Measurements from ENCODE around the gene MB21D2.
"Not testable (repeated sequence)": the region's sequence is repeated elsewhere in the genome, so short reads cannot be mapped to it uniquely, and the experiment has no call there.

The MB21D2 gene

DNA sequence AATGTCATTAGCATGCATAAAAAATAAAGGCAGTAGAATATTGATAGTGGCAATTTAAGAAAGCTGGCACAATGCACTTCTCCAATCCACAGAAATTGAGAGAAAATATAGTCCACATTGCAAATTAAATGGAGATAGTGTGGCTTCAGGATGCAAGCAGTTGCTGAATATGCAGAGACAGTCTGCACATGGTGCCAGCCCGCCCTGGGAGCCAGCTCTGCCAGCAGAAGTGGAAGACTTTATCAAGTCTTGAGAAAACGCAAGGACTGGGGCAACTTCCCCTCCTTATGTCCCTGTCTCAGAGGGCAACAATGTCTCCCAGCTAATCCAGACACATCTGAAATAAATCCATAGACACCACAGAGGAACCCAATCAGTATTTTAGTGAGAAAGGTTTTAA, 57.2 kb downstream of the MB21D2 start:
- DNase-seq (ENCODE audit: low spot score): no peak

DNA sequence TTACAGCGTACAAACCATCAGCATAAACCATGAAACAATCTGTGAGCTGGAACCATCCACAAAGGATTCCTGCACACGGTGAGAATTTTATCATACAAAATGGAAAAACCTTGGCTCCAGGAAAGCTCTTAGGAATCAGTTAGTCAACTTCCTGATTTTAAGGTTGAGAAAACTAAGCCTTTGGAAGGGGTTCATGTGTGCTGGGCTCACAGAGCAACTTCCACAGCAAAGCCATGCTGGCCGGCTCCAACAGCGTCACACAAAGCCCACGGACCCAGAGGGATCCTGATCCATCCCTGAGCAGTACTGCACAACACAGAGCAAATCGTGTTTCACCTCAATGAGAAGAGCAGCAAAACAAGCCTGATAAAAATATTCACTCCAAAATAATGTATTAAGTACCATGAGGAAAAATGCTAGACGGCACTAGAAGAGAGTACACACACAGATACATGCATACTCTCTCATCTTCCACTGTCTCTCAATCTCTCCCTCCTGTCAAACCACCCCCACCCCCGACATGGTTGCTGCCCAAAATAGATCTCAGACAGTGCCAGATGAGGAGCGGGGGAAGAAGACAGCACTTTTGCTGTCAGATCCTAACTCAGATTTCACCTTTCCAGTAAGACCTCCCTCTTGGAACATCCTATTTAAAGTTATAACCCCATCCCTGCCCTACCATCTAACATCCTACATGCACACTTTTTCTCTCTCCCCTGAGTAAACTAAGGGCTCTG, 58.6 kb downstream of the MB21D2 start:
- no peak for DNase-seq (ENCODE audit: low spot score)

DNA sequence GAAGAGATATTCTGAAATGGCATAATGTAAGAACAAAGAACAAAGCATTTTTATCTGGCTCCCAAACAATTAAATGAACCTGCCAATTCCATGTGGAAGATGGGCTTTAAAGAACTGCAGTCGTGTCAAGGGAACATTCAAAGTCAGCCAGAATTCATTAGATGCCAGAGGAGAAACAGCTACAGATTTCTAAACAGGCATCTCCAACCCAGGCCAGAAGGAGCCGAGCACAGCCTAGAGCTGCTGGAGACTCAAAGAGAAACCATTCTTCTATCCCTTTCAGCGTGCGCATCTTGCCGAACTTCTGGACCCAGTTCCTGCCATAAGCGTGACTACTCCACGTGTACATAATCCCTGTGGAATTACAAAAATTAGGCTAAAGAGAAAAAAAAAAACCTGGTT, 60.4 kb downstream of the MB21D2 start:
- DNase-seq (ENCODE audit: low spot score): peak; percentile 23

DNA sequence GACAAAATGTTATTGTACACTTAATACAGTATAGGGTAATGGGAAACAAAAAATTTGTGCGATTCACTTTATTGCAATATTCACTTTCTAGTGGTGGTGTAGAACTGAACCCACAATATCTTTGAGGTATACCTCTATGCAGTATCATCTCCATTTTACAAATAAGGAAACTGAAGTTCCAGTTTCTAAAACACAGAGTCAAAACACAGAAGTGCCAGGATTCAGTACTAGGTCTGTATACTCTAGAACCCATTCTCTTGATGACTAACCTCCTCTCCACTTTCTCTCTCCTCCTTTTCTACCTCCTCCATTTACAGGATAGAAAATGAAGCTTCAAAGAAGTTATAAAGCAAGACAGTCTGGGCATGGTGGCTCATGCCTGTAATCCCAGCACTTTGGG, 62.2 kb downstream of the MB21D2 start:
- no peak for DNase-seq (ENCODE audit: low spot score)

DNA sequence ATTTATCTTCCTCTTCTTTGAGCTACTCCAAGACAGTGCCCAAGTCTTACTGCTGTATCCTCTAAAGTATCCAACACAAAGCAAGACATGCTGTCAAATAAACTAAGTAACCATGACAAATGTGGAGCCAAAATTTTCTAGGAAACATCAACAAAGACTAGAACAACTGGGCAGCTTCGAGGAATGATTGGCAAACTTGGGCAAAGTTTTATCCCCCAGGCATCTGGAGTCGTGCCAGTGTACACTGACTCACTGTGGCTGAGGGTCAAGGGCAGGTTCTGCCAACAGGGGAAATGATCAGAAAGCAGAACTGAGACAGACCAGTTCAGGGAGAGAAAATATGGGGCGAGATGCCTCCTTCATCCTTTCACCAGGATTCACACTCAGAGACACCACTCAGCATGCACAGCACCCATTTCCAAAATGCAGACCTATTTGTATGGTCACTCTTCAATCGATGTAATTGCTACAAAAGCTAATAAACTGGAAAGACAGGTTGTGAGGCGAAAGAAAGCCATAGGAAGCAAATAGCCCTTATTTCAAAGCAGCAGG, 65.8 kb downstream of the MB21D2 start:
- peak; percentile 50 for DNase-seq (ENCODE audit: low spot score)

DNA sequence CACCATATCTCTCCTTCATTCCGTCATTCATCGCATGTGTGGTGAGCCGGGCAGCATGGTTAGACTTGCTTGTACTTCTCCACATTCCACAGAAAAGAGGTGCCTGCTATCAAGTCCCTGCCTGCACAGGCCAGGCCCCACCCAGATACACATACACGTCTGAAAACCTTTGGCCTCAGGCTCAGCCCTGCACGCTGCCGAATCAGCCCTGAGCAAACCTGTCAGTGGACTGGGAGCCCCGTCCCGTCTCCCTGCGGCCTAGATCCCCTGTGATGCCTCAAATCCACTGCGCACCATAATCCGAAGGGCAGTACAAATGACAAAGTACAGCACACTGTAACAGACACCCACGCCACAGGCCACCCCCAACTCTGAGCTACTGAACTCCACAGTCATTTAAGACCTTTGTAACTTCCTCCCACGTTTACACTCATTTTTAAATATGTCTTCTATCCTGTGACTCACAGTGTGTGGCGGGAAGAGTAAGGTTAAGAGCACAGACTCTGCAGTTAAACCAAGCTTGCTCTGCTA, 67.1 kb downstream of the MB21D2 start:
- DNase-seq (ENCODE audit: low spot score): no peak

DNA sequence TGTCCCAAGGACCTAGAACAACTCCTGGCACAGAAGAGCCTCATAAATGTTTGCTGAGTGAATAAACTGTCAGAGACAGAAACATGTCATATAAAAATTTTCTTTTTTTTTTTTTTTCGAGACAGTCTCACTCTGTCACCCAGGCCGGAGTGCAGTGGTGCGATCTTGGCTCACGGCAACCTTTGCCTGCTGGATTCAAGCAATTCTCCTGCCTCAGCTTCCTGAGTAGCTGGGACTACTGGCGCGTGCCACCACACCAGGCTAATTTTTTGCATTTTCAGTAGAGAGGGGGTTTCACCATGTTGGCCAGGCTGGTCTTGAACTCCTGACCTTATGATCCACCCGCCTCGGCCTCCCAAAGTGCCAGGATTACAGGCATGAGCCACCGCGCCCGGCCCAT, 67.8 kb downstream of the MB21D2 start:
- not testable (repeated sequence) for DNase-seq (ENCODE audit: low spot score)

DNA sequence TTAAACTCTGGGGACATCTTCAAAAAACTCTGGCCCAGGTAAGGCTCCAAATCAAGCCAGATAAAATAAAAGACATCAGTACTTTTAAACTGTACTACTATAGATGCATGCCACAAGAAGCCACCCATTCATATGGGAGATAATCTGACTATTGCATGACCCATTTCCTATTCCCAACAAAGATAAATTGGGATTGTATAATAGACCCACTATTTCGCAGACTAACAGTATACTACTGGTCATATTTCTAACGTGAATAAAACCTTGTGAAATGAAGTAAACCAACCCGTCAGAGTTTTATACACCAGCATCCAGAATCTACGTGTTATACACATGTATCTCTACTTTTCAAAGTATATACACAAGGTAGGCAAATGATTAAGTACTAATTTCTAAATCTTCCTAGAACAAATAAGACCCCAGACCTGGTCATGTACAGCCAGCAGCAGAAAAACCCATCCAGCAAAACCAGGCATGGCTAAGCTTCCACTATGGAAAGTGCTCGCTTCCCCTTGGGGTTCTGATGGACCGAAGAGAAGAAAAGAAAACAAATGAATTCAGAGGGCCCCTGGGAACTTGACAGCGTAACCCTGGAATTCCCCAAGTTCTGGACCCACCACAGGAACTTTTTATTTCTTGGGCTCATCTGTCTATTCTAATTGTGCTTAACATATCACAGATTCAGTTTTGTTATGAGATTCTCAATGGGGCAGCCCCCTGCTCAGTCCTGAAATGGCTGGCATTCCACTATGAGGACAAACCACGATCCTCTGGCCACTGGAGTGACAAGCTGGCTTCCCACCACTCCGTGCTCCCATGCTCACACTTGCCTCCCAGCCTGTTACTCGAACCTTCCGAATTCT, 69.1 kb downstream of the MB21D2 start:
- no peak for DNase-seq (ENCODE audit: low spot score)

DNA sequence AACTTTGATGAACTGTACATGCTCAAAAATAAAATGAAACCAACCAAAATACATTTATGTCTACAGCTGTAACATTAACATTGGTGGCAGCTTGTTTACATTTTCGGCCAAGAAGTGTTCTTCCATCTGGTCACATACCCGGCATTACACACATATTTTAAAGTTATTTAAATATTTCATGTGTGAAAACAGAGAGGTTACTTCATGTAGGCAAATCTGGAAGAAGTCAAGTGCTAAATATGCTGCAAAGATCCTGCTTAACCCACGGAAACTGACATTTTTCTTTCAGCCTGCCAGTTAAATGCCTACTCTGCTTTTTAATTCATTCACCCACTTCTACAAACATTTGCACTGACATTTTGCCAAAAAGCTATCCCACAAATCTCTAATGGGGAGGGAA, 69.7 kb downstream of the MB21D2 start:
- DNase-seq (ENCODE audit: low spot score): no peak

DNA sequence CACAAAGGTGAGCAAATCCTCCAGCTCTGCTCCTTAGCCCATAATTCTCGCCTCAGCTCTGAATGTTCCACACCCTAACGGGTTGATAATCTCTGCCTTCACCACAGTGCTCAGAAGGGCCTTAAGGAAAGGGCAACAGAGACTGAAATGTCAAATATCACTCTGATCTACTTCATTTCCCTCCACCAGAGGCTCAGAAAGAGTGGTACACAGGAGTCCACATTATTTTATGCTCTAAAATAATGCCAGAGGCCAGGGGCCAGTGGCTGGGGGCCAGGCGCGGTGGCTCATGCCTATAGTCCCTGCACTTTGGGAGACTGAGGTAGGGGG, 72.2 kb downstream of the MB21D2 start:
- no peak for DNase-seq (ENCODE audit: low spot score)

DNA sequence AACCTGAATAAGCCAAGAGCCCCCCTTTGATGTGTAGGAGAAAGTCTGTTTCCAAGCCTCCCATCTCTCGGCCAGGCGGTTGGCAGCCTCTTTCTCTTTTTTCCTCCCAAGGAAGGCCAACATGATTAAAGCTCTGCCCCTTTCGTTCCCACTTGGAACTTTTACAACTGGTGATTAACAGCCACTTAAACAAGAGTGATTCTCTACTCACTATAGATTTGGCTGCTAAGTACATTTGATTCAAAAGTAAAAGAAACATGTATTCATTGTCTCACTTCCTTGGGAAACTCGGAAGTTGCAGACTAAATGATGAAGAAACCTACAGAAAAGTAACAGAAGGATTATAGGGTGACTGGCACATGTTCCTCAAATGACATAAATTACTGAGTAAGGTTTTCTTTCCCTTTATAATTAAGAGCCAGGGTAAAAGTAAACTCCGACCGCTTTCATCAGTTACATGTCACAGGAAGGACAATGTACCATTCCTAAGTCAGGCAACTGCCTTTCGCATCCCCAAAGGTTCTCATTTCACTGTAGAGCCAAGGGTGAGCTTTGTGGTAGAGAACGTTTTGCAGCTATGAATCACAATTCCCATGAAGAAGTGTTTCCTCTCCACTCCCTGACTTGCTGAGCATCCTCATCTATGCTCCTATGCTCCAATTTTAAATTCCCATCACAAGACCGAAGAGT, 72.7 kb downstream of the MB21D2 start:
- no peak for DNase-seq (ENCODE audit: low spot score)

DNA sequence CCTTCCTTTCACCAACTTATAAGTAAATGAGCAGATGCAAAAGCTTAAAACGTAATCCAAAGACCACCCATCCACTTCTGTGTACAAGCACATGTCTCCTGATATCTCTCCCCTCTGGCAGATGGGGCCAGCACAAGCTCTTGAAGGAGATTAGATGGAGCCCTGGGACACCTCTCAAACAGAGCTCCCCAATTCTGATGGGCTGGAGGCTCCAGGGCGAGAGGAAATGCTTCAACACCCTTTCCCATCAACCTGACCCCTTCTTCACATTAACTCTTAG, 73.2 kb downstream of the MB21D2 start:
- no peak for DNase-seq (ENCODE audit: low spot score)

DNA sequence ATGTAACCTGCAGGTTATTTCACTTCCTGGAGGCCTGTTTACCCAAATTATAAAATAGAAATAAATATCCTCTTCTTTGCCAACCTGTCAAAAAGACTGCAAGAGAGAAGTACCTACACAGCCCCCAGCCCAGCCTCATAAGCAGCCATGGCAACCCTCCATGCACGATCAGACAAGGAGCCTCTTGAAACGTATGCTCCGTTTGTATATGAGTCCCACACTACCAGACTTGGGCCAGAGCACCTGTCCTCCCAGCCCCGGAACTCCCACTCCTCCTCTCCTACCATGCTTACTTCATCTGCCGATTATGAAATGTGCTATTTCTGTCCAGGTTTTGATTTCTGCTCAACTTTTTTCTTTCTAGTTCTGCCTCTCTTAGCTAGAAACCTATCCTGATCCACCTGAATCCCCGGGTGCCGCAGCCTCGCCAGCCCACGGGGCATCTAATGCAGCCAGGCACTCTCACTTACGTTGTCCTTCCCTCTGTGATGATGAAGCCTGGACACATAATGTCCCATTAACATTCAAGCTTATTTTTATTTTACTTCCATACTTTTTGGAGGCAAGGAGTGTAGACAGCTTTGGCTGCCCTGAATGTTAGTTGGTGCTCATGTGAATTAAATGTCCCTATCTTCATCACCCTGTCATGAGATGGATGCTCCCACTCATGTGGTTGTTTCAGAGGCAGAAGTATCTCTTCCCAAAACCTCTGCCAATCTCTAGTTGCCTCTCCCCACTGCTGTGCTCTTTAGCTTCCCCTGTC, 73.8 kb downstream of the MB21D2 start:
- DNase-seq (ENCODE audit: low spot score): no peak

DNA sequence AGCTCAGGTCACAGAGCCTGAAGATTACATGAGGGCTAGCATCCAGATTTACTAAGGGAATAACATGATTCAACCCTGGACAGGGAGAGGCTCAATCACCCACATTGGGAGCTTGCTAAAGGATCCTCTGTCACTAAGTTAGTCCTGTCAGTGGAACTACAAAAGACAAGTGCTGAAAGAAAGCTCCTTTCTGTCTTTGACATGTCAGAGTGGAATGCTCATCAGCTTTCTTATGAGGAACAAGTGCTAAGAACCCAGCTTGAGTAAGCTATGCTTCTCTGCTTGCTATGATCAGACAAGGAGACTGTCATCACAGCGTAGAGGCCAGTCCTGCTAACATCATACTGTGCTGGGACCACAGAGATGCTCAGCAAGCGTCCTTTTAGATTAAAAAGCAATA, 74.5 kb downstream of the MB21D2 start:
- no peak for DNase-seq (ENCODE audit: low spot score)

DNA sequence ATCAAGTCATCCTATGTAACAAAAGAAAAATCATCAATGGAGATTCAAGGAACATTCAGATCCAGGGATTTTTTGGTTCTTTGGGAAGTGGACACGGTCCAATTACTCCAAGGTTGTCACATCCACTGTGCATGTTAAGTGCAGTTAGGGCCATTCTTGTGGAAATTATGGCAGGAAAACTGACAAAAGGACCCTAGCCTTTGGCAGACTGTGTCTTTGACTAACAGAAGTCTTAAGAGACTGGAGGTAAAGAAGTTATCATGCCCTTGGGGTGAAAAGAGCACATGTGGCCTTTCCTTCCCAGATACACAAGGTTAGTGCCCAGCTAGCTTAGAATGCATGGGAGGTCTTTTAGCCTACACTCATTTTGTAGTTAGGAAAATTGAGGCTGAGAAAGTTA, 74.9 kb downstream of the MB21D2 start:
- DNase-seq (ENCODE audit: low spot score): no peak

DNA sequence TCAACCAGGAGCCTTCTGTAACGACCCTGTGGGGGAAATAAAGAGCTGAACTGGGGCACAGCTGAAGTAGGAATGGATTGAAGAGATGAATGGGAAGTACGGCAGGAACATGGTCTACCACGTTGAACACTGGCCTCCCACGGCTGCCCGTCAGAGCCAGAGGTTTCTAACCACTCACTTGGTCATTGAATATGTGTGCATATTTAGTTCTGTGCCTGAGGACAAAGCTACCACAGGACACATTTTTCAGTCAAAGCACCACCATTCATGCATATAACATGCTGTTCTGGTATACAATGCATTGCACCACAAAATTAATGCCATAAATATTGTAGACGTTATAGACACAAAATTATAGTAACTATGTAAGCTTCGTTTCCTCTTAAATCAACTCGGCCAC, 75.5 kb downstream of the MB21D2 start:
- DNase-seq (ENCODE audit: low spot score): no peak

DNA sequence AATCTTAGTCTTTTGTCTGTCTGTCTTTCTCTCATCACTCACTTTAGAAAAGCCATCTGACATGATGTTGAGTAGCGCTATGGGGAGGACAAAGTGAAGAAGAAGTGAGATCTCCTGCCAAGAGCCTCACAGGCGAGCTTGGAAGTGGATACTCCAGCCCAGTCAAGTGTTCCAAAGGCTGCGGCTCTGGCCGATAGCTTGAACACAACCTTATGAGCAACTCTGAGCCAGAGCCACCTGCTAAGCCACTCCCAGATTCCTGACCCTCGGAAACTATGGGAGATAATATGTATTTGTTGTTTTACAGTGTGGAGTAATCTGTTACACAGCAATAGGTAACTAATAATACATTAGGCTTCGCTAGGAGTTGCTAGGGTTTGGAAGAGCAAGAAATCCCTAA, 76.2 kb downstream of the MB21D2 start:
- DNase-seq (ENCODE audit: low spot score): no peak

DNA sequence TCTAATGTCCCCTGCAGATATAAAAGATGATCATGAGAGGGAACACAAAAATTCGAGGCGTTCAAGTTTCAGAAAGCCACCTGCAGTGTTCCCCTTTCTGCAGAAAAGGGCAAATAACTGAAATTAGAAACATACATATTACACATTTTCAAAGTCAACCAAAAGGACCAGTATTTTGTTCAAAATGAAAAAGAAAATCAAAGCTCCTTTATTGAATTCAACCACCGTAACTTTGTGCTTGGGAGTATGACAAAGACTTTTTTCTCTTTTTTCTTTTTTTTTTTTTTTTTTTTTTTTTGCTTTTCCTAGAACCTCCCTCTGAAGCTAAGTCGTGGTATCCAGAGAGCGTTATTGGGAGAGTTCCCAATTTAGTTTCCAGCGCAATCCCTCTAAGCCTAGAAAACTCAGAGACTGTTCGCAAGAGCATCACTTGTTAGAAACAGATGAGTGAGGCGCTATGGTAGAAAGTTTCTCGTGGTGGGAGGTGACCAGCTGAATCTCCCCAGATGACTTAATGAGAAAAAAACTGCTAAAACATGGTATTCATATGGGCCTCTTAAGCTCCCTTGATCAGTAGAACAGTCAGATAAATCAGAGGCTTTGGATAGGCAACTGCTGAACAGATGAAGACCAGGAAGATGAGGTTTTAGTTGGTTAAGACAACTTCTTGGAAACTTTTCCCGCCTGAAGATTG, 77.4 kb downstream of the MB21D2 start:
- no peak for DNase-seq (ENCODE audit: low spot score)

DNA sequence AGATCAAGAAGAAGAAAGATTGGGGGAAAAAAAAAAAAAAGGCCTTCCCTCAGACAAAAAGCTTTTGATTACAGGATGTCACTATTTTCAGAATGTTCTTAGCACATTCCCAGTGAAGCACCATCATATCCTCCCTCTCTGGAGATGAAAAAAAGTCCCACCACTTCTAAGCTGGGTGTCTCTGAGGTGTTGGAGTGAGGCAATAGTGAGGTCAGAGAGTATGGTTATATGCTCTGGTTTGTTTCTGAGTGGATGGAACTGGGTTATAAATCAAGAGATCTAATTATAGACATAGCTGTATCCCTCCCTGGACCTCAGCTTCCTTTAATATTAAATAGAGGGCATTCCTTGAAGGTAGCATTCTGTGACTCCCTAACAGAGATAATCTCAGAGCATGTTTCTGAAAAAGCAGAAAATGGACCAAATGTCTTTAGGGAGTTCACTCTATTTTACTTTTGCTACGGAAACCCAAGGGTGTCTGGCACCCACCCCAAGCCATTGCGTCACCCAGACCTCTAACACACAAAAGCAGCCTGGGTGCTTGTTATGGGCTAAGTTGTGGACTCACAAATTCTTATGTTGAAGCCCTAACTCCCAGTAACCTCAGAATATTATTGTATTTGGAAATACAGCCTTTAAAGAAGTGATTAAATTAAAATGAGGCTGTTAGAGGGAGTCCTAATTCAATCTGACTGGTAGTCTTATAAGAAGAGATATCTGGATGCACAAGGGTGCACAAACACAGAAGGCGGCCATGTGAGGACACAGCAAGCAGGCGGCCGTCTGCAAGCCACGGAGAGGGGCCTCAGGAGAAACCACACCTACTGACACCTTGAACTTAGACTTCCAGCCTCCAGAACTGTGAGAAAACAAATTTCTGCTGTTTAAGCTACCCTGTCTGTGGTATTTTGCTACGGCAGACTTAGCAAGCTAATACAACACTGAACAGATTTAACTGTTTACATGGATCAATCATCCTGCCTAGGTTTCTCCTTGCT, 81.5 kb downstream of the MB21D2 start:
- no peak for DNase-seq (ENCODE audit: low spot score)

DNA sequence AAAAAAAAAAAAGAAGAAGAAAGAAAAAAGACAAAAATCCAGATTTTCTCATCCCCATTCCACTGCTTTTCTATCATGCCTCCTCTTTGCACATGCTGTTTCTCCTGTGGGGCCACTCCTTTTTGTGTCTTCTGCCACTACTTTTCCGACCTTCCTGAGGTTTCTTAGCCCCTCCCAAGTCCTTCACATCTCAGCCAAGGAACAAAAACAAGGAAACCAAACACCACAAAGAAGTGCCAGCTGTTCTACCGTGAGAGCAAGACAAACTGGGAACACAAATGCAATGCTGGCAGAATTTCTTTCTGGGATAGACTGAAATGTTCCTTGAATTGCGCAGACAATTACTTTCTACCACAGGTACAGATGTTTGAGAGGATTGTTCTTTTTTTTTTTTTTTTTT, 83.2 kb downstream of the MB21D2 start:
- no peak for DNase-seq (ENCODE audit: low spot score)
